ENCODE results near the gene CLEC14A.

The CLEC14A gene

DNA sequence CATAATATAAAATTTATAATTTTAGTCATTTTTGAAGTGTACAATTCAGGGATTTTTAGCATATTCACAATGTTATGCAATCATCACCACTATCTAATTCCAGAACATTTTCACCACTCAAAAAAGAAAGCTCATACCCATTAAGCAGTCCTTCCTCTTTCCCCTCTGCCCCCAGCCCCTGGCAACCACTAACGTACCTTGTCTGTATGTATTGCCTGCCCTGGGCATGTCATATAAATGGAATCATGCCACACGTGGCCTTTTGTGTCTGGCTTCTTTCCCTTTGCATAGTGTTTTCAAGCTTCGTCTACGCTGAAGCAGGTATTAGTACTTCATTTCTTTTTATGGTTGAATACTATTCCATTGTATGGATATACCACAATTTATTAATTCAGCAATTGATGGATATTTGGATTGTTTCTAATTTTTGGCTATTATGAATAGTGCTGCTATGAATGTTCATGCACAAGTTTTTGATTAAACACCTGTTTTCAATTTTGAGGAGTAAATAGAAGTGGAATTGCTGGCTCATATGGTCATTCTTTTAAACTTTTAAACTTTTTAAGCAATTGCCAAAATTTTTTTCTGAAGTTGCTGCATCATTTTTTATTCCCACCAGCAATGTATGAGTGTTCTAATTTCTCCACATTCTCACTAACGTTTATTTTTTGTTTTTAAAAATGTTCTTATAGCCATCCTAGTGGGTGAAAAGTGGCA lies 49.8 kb downstream of the CLEC14A start:
- no peak for DNase-seq (ENCODE audit: low read depth in 3 of 3)

DNA sequence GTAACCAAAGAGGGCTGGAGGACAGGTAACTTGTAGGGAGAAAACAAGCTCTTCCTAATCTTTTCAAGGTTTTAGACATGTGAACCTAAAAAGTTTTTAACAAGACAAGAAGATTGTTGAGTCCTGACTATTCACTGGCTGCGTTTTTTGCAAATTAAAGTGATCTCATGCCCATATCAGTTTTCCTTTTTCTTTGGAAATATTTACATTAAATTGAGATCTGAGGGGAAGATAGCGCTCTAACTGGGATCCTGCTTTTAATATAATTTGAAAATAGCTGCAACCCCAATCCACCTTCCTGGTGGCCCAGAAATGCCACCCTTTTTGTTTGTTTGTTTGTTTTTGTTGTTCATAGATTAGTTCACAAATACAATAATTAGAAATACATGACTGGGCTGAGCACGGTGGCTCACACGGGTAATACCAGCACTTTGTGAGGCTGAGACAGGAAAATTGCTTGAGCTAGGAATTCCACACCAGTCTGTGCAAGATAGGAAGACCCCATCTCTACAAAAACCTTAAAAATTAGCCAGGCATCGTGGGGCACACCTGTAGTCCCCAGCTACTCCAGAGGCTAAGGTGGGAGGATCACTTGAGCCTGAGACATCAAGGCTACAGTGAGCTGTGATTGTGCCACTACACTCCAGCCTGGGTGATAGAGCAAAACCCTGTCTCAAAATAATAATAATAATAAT lies 50.6 kb downstream of the CLEC14A start:
- no peak for DNase-seq (ENCODE audit: low read depth in 3 of 3)

DNA sequence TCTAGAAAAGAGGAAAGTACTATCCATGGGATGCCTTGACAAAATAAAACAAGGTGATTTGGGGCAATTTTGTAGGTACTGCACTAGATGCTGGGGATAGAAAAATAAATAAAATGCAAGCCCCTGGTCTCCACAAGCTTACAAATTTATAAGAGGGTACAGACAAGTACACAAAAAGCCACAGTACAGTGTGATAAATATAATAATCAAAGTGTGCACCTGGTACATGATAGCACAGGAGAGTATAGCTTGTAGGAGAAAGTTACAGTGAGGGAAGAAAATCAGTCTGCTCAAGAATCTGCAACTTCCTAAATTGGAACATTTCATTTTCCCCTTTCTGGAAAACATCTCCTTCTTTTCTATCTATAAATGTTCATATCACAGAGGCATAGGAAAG lies 51.2 kb downstream of the CLEC14A start:
- DNase-seq (ENCODE audit: low read depth in 3 of 3): no peak

All from stimulated activated CD4-positive, alpha-beta T cell treated with anti-CD3 and anti-CD28 coated beads, TNF-alpha, amount 100 ng/mL, for 48 hours (primary cell).